ENCODE results near the gene PICALM. TPM values are rescaled to one million over a fixed set of nuclear protein-coding genes. Genes with fewer than 3 reads are reported as not detected.

Gene PICALM
- total and polyA plus RNA-seq, 2 of the 13 experiments (the other 11 are each of a cell fraction or from before 2014, with no cell fraction given): 97.6 to 154 TPM

Other genes starting within 250 kb of the PICALM start
- gene CCDC83, start 213.7 kb downstream of the PICALM start, total RNA-seq (2016; rRNA removed; fragmentation: Illumina TruSeq; extraction: Trizol): not detected in 2 replicates
- gene CCDC83, start 213.7 kb downstream of the PICALM start, polyA plus RNA-seq (2011; rRNA removed): not detected in 2 replicates
- 28.4 and 39.7 TPM in 2 replicates for gene EED, start 175.7 kb upstream of the PICALM start, total RNA-seq (2016; rRNA removed; fragmentation: Illumina TruSeq; extraction: Trizol)
- 8.9 and 11.0 TPM in 2 replicates for gene EED, start 175.7 kb upstream of the PICALM start, polyA plus RNA-seq (2011; rRNA removed)
- 67.8 and 75.2 TPM in 2 replicates for gene HIKESHI, start 233.2 kb upstream of the PICALM start, total RNA-seq (2016; rRNA removed; fragmentation: Illumina TruSeq; extraction: Trizol)
- gene HIKESHI, start 233.2 kb upstream of the PICALM start, polyA plus RNA-seq (2011; rRNA removed): 66.6 and 74.8 TPM in 2 replicates